Activated CD4-positive, alpha-beta T cell treated with anti-CD3 and anti-CD28 coated beads, Interleukin-2, amount 50 U/mL, for 24 hours (primary cell): Measurements from ENCODE around the gene VPS35L.

ENCODE experiments used
- DNase-seq, 2 donors: peaks; one replicate each; pipeline ENCODE4 v3.0.0-alpha.2; 2020; ENCODE audit warnings: low read depth in 1 of 2, low spot score in 1 of 2

Gene VPS35L

DNA sequence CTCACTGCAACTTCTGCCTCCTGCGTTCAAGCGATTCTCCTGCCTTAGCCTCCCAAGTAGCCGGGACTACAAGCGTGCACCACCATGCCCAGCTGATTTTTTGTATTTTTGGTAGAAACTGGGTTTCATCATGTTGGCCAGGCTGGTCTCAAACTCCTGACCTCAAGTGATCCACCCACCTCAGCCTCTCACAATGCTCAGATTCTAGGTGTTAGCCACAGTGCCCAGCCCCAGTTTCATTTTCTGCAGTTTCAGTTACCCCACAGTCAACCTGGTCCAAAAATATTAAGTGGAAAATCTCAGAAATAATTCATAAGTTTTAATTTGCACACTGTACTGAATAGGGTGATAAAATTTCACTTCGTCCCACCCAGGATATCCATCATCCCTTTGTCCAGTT, 133.8 kb downstream of the VPS35L start:
- no peak for DNase-seq

- no peak for DNase-seq
Observed at GRCh38 chr16:19690196-19690595, 134.7 kb downstream of the VPS35L start.

GRCh38 chr16:19691161-19691711, 135.7 kb downstream of the VPS35L start:
- DNase-seq: no peak

GRCh38 chr16:19694989-19695388, 139.5 kb downstream of the VPS35L start:
- DNase-seq: no peak

DNA sequence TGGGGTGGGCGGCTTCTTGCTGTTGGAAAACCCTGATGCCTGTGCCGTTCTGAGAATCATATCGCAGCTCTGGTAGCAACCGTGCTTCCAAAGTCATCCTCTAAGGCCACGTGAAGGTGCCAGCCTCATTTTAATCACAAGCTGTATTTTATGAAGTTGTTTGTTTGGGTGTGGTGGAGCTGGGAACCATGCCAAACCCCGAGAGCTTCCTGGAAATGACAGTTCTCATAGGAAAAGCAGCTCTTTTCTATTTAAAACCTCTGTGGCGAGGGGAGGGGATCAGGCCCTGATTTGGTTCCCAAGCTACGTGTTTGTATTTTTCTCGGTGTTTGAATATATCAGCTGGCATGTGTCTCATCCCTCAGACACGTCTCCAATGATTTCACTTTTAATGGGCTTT, 140.8 kb downstream of the VPS35L start:
- no peak for DNase-seq

GRCh38 chr16:19696961-19697360, 141.5 kb downstream of the VPS35L start:
- DNase-seq: no peak

DNA sequence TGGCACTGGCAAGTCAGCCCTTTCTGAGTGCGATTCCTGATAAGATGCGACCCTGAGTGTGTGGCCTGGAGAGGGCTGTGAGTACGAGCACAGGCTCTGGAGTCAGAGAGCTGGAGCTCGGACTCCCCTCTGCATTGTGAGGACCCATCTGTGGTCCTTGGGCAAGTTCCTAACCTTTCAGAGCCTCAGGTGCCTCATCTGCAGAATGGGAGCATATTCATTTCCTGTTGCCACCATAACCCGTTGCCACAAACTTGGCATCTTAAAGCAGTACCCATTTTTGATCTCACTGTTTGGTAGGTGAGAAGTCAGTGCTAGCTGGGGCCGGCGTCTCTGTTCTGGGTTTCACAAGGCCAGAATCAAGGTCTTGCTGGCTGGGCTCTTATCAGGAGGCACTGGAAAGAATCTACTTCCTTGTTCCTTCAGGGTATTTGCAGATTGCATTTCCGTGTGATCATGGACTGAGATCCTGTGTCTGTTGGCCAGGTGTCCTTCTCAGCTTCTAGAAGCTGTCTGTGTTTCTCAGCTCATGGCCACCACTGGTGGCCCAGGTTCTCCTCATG, 142.3 kb downstream of the VPS35L start:
- no peak for DNase-seq

DNA sequence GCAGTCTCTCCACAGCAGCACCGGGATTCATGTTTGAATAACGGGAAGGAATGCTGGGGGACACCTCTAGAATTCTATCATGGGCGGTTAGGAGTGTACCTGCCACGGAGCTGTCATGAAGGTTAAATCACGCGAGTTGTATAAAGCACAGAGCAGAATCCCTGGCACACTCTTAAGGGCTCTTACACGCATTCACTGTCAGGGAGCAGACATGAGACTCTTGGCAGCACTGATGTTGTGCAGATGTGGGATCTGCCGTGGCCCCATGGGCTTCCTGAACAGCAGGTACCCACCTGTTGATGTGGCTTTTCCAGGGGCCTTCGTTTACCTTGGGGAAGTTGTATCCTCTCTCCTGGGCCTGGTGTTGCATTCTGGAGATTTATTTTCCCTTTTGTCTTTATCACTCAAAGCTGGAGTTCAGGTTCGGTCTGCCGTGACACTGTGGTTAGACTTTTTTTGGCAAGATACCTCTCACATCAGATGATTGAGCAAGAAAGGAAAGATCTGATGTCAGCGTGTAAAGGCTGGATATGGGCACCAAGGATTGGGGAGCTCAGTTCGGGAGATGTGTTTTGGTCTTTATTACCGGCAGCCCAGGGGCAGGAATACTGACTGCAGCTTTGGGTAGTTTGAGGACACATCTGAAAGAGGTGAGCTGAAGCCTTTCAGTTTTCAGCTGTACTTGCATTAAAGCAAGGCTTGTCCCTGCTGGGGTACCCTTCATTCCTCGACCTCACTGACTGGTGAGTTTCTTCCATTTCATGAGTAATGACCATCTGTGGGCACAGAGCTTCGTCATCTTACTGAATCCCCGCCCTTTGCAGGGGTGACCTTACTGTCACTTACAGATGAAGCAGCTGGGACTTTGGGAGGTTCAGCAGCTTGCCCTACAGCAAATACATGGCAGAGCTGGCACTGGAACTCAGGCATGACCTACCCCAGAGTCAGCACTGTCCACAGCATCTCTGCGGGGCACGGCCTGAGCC, 143.3 kb downstream of the VPS35L start:
- DNase-seq: no peak

GRCh38 chr16:19699472-19699871, 144.0 kb downstream of the VPS35L start:
- no peak for DNase-seq

GRCh38 chr16:19700319-19700781, 144.8 kb downstream of the VPS35L start:
- DNase-seq: no peak

DNA sequence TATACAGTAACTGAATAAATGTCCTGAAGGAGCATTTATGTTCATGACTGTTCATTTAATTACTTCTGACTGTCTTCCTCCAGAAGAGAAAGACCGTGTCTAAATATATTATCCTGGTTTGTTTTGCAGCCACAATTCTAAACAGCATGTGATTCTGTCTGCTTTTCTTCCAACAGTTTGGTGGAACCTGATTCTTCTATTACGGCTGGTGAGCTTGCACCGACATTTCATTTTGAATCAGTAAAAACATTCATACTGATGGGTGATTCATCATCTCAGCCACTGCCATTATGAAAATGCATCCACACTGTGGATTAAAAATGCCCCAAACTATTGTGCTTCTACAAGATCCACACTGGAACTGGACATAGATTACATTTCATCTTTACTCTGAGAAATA, 145.6 kb downstream of the VPS35L start:
- DNase-seq: no peak

GRCh38 chr16:19703172-19703889, 147.8 kb downstream of the VPS35L start:
- no peak for DNase-seq

GRCh38 chr16:19704321-19705145, 149.0 kb downstream of the VPS35L start:
- no peak for DNase-seq

GRCh38 chr16:19705146-19705501, 149.6 kb downstream of the VPS35L start:
- DNase-seq: no peak

GRCh38 chr16:19705843-19706242, 150.3 kb downstream of the VPS35L start:
- no peak for DNase-seq

- DNase-seq: no peak
Observed at GRCh38 chr16:19706846-19707245, 151.3 kb downstream of the VPS35L start.

GRCh38 chr16:19707569-19708295, 152.2 kb downstream of the VPS35L start:
- DNase-seq: no peak

- DNase-seq: no peak
Observed at GRCh38 chr16:19708296-19709205, 153.0 kb downstream of the VPS35L start.
